Pons (tissue), 1 donor: ENCODE data around the gene CD3G.
A peak's percentile ranks its signal among the peaks of the same experiment; 100 is the strongest.
"Not testable (repeated sequence)": the region's sequence is repeated elsewhere in the genome, so short reads cannot be mapped to it uniquely, and the experiment has no call there.

Experiments used
- DNase-seq: peaks from one replicate; pipeline ENCODE4 v3.0.0-alpha.2; 2016; ENCODE audit warnings: low spot score

Gene CD3G

GRCh38 chr11:118379497-118379896 lies 35.4 kb downstream of the CD3G start:
- DNase-seq = no peak

- no peak for DNase-seq
Measured at GRCh38 chr11:118380571-118380970, 36.4 kb downstream of the CD3G start.

GRCh38 chr11:118382954-118383353 lies 38.8 kb downstream of the CD3G start:
- no peak for DNase-seq

- DNase-seq = no peak
Measured at GRCh38 chr11:118383657-118384056, 39.5 kb downstream of the CD3G start.

GRCh38 chr11:118396097-118396501 lies 52.0 kb downstream of the CD3G start:
- no peak for DNase-seq

GRCh38 chr11:118397448-118397847 lies 53.3 kb downstream of the CD3G start:
- no peak for DNase-seq

GRCh38 chr11:118398791-118399559 lies 54.8 kb downstream of the CD3G start:
- DNase-seq = no peak

- DNase-seq = peak; percentile 89
Measured at GRCh38 chr11:118401151-118401879, 57.2 kb downstream of the CD3G start, which contains the start of gene ATP5MG. TSS of gene ATP5MG (plus strand) at chr11:118401606. CDS start at chr11:118401666, 60 bp downstream.

- peak; percentile 18 for DNase-seq
Measured at GRCh38 chr11:118401880-118402590, 57.9 kb downstream of the CD3G start.

- not testable (repeated sequence) for DNase-seq
Measured at GRCh38 chr11:118402594-118402993, 58.5 kb downstream of the CD3G start.
